Smooth muscle cell (in vitro differentiated cells): Measurements from ENCODE around the gene PDSS1. TPM values are rescaled to one million over a fixed set of nuclear protein-coding genes. Genes with fewer than 3 reads are reported as not detected.
"Not testable (repeated sequence)": the region's sequence is repeated elsewhere in the genome, so short reads cannot be mapped to it uniquely, and the experiment has no call there.

Experiments
- DNase-seq: peaks from one replicate; lab custom pipeline; 2025; ENCODE audit not compliant: unreplicated experiment; lab: John Stamatoyannopoulos, UW
- H2AFZ ChIP-seq: fragments of 200-600 bp; sonication (generic); 2 replicates; pipeline ENCODE4 v1.6.0; 2016; ENCODE audit warnings: antibody characterized with exemption, low read depth, mild to moderate bottlenecking
- H3F3A ChIP-seq: fragments of 200-600 bp; sonication (generic); 2 replicates; pipeline ENCODE4 v1.6.0; 2017; ENCODE audit warnings: antibody characterized with exemption, low read depth
- H3K27ac ChIP-seq: fragments of 200-600 bp; sonication (generic); 2 replicates; pipeline ENCODE4 v1.5.1; 2016; ENCODE audit warnings: low read depth, mild to moderate bottlenecking
- H3K27me3 ChIP-seq: fragments of 200-600 bp; sonication (generic); 2 replicates; pipeline ENCODE4 v1.6.1; 2016; ENCODE audit warnings: low read depth, mild to moderate bottlenecking
- H3K36me3 ChIP-seq: fragments of 200-600 bp; sonication (generic); 2 replicates; pipeline ENCODE4 v1.5.1; 2016; ENCODE audit warnings: low read depth
- H3K4me1 ChIP-seq: fragments of 200-600 bp; sonication (generic); 2 replicates; pipeline ENCODE4 v1.5.1; 2016; ENCODE audit warnings: low read depth
- H3K4me2 ChIP-seq: fragments of 200-600 bp; sonication (generic); 2 replicates; pipeline ENCODE4 v1.6.0; 2016; ENCODE audit warnings: mild to moderate bottlenecking
- H3K4me3 ChIP-seq: fragments of 200-600 bp; sonication (generic); 2 replicates; pipeline ENCODE4 v1.5.1; 2016; ENCODE audit warnings: mild to moderate bottlenecking
- H3K79me2 ChIP-seq: fragments of 200-600 bp; sonication (generic); 2 replicates; pipeline ENCODE4 v1.6.0; 2016; ENCODE audit warnings: low read depth, mild to moderate bottlenecking
- H3K9ac ChIP-seq: fragments of 200-600 bp; sonication (generic); 2 replicates; pipeline ENCODE4 v1.6.0; 2016; ENCODE audit warnings: low read depth
- H3K9me3 ChIP-seq: fragments of 200-600 bp; sonication (generic); replicated peaks from 2 replicates; pipeline ENCODE4 v1.5.1; 2016; ENCODE audit warnings: low read depth
- H4K20me1 ChIP-seq: fragments of 200-600 bp; sonication (generic); 2 replicates; pipeline ENCODE4 v1.6.0; 2016; ENCODE audit warnings: low read depth
- WGBS: methylation state at CpG from one replicate; pipeline ENCODE4 v1.1.7; 2016; ENCODE audit warnings: low lambda C conversion rate; 5-methylcytosine and 5-hydroxymethylcytosine counted together
- polyA plus RNA-seq: library from polyadenylated mRNA; unstranded; fragments of >200 nt; fragmentation: Nextera tagmentation; extraction: Ambion mirVana; gene quantifications from 2 replicates; pipeline ENCODE4 v1.2.1, GENCODE V29; 2016
- total RNA-seq: library from RNA; depleted of rRNA; stranded (reverse); fragments of >200 nt; gene quantifications from 2 replicates; pipeline ENCODE4 v1.2.3, GENCODE V29; 2014
- TF ChIP-seq, protein P1 (sequence below): fragments of 200-600 bp; sonication (generic); IDR thresholded peaks from 2 replicates; pipeline ENCODE4 v1.5.1; 2017; ENCODE audit warnings: borderline replicate concordance, mild to moderate bottlenecking, antibody characterized with exemption; ENCODE audit not compliant: insufficient read depth, poor library complexity, severe bottlenecking

PDSS1 gene
- total and polyA plus RNA-seq, 2 experiments from 2014 or later: 5.1 to 14.0 TPM

DNA sequence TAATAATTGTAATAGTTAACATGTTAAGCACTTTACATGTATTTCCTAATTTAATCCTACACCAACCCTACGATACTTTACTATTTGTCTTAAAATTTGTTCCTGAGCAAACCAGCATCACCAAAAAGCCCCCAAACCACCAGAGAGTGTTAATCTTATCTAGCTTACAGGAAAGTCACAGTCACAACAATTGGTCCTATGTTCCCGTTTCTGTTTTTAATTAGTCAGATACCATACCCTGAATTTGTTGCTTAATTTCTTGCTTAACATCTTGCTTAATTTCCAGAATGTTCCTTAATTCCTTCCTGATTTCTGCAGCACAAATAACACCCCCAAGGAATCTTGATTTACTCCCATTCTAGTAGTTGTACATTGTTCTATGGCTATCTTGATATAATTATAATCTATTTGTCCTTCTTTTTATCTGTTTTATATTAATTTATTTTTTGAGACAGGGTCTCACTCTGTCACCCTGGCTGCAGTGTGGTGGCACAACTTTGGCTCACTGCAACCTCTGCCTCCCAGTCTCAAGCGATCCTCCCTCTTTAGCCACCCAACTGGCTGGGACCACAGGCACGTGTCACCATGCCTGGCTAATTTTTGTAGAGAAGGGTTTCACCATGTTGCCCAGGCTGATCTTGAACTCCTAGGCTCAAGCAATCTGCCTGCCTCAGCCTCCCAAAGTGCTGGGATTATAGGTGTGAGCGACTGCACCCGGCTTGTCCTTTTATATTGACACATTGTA is 6.6 kb upstream of the PDSS1 start:
- Histone ChIP-seq H3K9ac (no peak overlapping the region), H3K27me3 (no peaks in the 10 kb centered on the region), H2AFZ (no peak overlapping the region), H3K4me1 (no peaks in the 10 kb centered on the region), H3K4me2 (no peak overlapping the region), H3K79me2 (no peaks in the 10 kb centered on the region), H4K20me1 (no peaks in the 10 kb centered on the region), H3K27ac (no peak overlapping the region), H3K36me3 (no peaks in the 10 kb centered on the region), H3K9me3 (no peaks in the 10 kb centered on the region), H3K4me3 (no peak overlapping the region), H3F3A (no peaks in the 10 kb centered on the region)
- 67% methylated on average over 6 of the region's 6 CpGs for WGBS
- TF ChIP-seq, protein P1, sequence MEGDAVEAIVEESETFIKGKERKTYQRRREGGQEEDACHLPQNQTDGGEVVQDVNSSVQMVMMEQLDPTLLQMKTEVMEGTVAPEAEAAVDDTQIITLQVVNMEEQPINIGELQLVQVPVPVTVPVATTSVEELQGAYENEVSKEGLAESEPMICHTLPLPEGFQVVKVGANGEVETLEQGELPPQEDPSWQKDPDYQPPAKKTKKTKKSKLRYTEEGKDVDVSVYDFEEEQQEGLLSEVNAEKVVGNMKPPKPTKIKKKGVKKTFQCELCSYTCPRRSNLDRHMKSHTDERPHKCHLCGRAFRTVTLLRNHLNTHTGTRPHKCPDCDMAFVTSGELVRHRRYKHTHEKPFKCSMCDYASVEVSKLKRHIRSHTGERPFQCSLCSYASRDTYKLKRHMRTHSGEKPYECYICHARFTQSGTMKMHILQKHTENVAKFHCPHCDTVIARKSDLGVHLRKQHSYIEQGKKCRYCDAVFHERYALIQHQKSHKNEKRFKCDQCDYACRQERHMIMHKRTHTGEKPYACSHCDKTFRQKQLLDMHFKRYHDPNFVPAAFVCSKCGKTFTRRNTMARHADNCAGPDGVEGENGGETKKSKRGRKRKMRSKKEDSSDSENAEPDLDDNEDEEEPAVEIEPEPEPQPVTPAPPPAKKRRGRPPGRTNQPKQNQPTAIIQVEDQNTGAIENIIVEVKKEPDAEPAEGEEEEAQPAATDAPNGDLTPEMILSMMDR: no peak
- no peak for DNase-seq

DNA sequence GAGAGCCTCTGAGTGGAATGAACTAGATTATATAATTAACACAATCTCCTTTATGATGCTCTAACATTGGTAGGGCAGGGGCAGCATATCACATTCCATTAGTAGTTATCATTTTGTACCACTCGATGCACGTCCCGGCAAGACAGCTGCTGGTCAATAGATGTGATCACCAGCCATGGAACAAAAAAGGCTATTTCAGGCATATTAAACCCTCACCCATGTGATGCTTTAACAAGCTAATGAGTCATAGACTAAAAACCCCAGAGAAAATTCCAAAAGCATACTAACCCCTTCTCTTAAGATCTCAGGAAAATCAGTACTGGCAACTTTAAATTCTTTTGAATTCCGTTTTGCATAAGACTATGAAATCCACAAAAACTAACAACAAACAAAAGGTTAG is 3.0 kb upstream of the PDSS1 start:
- not testable (repeated sequence) for H3K9ac ChIP-seq, H3K9me3 ChIP-seq, H4K20me1 ChIP-seq, H3K27me3 ChIP-seq, H3K4me2 ChIP-seq, H3F3A ChIP-seq, DNase-seq, H3K36me3 ChIP-seq, H3K4me3 ChIP-seq, H3K27ac ChIP-seq
- Histone ChIP-seq H2AFZ (peak overlapping the region; percentile 19), H3K4me1 (peaks cover 13% of the 10 kb centered on the region), H3K79me2 (peaks cover 18% of the 10 kb centered on the region)
- WGBS: 33% methylated on average over 4 of the region's 4 CpGs

DNA sequence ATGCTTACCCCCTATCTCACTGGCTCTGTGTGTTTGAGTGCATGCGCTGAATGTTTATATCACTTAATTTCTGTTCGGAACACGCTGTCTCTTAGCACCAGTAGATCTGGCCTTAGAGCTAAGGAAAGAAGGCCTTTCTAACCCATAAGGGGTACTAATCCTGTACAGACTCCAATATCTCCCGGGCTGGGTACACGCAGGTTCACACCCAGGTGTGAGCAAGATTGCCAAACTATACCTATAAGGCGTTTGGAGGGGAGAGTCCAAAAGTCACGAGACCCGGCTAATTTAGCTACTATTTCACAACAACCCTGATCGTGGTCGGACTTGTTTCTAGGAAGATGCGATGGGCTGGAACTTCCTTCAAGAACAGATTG is 727 bp upstream of the PDSS1 start:
- H3K27ac ChIP-seq: peak overlapping the region; percentile 43
- no peaks in the 10 kb centered on the region for H4K20me1 ChIP-seq
- peak overlapping the region; percentile 92 for H3K4me2 ChIP-seq
- H2AFZ ChIP-seq: peak overlapping the region; percentile 99
- peaks cover 6% of the 10 kb centered on the region for H3F3A ChIP-seq
- no peak for DNase-seq
- WGBS: 31% methylated on average over 11 of the region's 11 CpGs
- TF ChIP-seq, protein P1: no peak
- H3K27me3 ChIP-seq: no peaks in the 10 kb centered on the region
- H3K4me1 ChIP-seq: peaks cover 13% of the 10 kb centered on the region
- H3K4me3 ChIP-seq: peak overlapping the region; percentile 92
- H3K9me3 ChIP-seq: no peaks in the 10 kb centered on the region
- peak overlapping the region; percentile 75 for H3K9ac ChIP-seq
- H3K79me2 ChIP-seq: peaks cover 38% of the 10 kb centered on the region
- H3K36me3 ChIP-seq: no peaks in the 10 kb centered on the region

- H3K9ac ChIP-seq: peak overlapping the region; percentile 19
- no peaks in the 10 kb centered on the region for H4K20me1 ChIP-seq
- no peaks in the 10 kb centered on the region for H3K36me3 ChIP-seq
- no peaks in the 10 kb centered on the region for H3K27me3 ChIP-seq
- H3K79me2 ChIP-seq: peaks cover 42% of the 10 kb centered on the region
- H3K27ac ChIP-seq: no peak overlapping the region
- peaks cover 6% of the 10 kb centered on the region for H3F3A ChIP-seq
- peak overlapping the region; percentile 92 for H3K4me3 ChIP-seq
- peaks cover 13% of the 10 kb centered on the region for H3K4me1 ChIP-seq
- no peak for DNase-seq
- H3K9me3 ChIP-seq: no peaks in the 10 kb centered on the region
- WGBS: 3% methylated on average over 31 of the region's 42 CpGs
- peak overlapping the region; percentile 99 for H2AFZ ChIP-seq
- peak overlapping the region; percentile 92 for H3K4me2 ChIP-seq
- TF ChIP-seq, protein P1: no peak
Measured at GRCh38 chr10:26697922-26698608, 564 bp downstream of the PDSS1 start.
